ENCODE results near the gene KCNB1.

KCNB1 gene

DNA sequence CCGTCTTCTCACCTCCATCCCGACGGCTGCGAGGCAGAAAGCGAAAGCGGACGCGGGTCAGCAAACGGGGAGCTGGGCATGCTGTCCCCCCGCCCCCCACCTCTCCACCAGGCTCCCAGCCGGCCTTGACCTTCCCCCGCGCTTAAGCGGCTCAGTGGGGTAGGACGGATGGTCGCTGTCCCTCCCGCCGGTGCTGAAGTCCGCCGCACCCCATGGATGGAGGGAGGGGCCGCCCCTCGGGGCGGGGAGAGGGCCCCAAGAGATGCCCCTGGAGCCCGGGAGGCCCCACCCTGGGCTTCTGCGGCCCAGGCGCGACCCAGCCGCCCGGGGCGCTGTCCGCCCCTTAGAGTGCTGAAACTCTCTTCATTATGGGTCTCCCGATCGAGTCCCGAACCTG is at the start of gene KCNB1:
KCNB1 (minus strand) TSS at position 48 of the 397 bp plus-strand sequence. CDS start 188 bp downstream, outside the sequence.
- no peak for DNase-seq

GRCh38 chr20:49529470-49529869 is 47.0 kb upstream of the KCNB1 start:
- no peak for DNase-seq

- DNase-seq = no peak
Observed at GRCh38 chr20:49526568-49526967, 44.1 kb upstream of the KCNB1 start.

- no peak for DNase-seq
Observed at GRCh38 chr20:49526056-49526455, 43.6 kb upstream of the KCNB1 start.

DNA sequence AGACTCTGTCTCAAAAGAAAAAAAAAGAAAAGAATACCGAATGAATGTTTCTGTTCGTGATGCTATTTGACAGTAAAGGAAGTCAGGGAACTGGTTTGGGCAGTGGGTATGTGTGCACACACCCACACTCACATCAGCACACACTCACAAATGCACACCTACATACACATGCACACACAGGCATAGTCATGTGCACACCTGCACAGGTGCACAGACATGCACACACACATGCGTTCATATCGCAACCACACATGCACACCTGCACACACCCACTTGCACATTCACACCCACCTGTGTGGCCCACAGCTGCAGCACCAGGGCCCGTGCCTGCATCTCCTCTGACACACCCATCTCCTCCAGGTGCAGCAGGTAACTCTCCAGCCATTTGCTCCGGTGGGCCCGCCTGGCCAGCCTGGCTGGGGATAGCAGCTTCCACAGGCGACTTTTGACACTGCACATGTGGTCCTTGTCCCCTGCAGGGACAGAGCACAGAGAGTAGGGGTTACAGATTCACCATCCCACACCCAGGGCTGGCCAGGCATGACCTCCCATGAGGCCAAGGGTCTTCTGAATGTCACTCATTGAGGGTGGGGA is 41.4 kb upstream of the KCNB1 start:
- no peak for DNase-seq

DNA sequence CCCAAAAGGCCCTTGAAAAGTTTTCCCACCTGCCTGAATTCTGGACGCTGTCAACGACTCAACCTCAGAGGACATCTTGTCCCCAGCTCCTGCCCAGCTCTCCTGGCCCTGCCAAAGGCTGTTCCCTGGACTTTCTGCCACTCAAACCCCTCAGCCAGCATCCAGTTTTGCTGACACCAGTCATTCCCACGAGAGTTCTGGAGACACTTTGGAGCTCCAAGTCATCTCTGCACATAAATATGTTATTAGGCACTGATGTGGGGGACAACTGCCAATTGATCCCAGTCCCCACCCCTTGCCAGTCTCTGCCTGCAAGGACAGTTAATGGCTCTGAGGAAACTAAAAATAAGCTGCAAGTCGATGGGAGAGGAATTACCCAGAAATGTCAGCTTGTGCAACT is 38.9 kb upstream of the KCNB1 start:
- DNase-seq = no peak

GRCh38 chr20:49519777-49520359 is 37.4 kb upstream of the KCNB1 start:
- DNase-seq = no peak

- no peak for DNase-seq
Observed at GRCh38 chr20:49519212-49519712, 36.8 kb upstream of the KCNB1 start.

GRCh38 chr20:49518576-49518975 is 36.1 kb upstream of the KCNB1 start:
- DNase-seq = no peak

GRCh38 chr20:49517805-49518100 is 35.3 kb upstream of the KCNB1 start:
- no peak for DNase-seq

GRCh38 chr20:49516916-49517804 is 34.7 kb upstream of the KCNB1 start:
- no peak for DNase-seq

DNA sequence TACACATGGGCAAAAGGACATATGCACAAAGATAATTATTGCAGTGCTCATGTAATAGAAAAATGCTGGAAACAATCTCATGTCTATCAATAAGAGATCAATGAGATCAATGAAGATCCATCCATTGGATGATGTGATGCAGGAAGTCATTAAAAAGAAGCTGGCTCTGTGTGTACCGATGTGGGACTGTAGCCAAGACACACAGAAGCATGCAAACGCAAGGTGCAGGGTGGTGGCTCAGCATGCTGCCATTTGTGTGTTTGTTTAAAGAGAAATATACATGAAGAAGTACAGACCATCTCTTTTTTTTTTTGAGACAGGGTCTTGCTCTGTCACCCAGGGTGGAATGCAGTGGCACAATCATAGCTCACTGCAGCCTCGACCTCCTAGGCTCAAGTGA is 33.1 kb upstream of the KCNB1 start:
- DNase-seq = no peak

GRCh38 chr20:49513517-49513916 is 31.0 kb upstream of the KCNB1 start:
- DNase-seq = no peak

- DNase-seq = no peak
Observed at GRCh38 chr20:49513009-49513408, 30.5 kb upstream of the KCNB1 start.

GRCh38 chr20:49511788-49512525 is 29.5 kb upstream of the KCNB1 start:
- DNase-seq = no peak

GRCh38 chr20:49510562-49511122 is 28.2 kb upstream of the KCNB1 start:
- DNase-seq = no peak

DNA sequence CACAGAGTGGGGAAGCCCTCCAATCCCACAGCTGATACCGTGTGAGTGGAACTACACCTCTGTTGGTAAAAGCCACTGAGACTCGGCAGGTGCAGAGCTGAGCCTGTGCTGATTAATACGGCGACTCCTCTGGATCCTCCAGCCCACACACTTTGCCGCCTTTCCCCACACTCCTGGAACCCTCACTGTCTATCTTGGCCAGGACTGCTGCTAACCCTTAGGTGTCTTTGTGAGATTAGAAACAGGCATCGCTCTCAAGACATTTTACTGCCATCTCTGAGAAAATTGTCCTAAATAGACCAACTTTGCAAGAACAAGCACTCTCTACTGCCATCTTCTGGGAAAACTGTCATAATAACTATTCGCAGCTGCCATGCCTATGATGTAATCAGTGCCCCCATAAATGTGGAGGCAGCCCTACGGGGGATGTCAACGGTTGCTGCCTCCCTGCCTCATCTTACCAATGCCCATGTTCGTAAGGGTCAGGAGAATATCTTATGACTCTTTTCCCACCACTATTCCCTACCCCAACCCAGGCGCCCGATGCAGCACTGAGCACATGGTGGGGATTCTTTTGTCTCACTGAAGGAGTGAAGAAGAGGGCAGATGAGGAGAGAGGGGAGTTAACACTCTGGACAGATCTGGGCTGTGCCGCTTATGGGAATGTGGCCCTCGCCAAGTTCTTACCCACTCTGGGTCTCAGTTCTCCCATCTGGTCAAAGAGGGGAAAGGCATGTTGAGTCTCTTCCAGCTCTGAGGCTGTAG is 26.1 kb upstream of the KCNB1 start:
- DNase-seq = peak; percentile 33 to 49

- no peak for DNase-seq
Observed at GRCh38 chr20:49507741-49508434, 25.4 kb upstream of the KCNB1 start.

GRCh38 chr20:49505518-49505917 is 23.1 kb upstream of the KCNB1 start:
- DNase-seq = no peak

DNA sequence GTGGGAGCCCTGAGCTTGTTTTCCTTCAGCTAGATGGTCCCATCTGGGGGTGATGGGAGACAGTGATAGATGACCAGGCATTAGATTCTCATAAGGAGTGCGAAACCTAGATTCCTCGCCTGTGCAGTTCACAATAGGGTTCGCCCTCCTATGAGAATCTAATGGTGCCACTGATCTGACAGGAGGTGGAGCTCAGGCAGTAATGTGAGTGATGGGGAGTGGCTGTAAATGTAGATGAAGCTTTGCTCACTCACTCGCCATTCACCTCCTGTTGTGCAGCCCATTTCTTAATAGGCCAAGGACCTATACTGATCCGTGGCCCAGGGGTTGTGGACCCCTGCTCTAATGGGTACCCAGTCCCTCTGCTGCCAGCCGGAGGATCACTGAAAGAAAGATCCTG is 20.7 kb upstream of the KCNB1 start:
- DNase-seq = no peak

GRCh38 chr20:49501917-49502316 is 19.4 kb upstream of the KCNB1 start:
- DNase-seq = no peak

- no peak for DNase-seq
Observed at GRCh38 chr20:49497398-49497669, 14.9 kb upstream of the KCNB1 start.
